GM21576 (cell line): ENCODE data around the gene ITFG2.

ENCODE experiments used
- ATAC-seq: cut with Tn5 transposase; IDR thresholded peaks from one replicate; pipeline ENCODE4 v1.9.1; 2021; ENCODE audit warnings: mild to moderate bottlenecking, moderate library complexity; ENCODE audit not compliant: unreplicated experiment

Gene ITFG2

DNA sequence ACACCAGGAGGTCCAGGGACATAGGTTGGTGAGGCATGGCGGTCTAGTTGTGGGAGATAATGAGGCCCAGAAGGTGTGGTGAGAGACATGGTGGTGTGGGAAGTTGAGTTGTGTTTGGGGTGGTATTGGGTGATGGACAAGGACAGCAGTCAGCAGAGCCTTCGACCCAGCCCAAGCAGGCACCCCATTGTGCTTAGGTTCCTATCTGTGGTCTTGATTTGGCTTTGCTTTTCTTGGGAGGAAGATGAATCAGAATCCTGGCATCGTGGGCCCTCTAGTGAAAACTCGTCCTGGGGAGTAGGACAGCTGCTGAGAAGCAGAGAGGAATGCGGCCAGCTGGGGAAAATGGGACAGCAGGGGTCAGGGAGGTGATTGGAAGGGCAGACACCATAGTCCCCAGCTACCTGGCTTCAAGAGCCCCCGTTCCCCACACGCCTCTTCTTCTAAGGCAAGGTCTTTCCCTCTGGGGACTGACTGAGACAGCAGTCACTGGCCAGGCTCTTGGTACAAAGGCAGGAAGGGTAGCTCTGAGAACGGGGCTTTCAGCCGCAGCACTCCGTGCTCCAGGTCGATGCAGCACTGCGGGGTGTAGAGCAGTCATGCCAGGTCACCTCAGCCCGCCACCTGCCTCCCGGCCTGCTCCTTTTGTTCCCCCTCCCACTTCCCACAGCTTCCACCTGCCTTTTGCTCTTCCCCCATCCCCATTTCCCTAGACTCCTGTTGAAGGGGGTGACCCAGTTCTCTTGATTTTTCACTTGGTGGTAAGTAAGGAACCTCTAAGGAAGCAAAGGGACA, 14.4 kb downstream of the ITFG2 start:
- ATAC-seq = no peak

DNA sequence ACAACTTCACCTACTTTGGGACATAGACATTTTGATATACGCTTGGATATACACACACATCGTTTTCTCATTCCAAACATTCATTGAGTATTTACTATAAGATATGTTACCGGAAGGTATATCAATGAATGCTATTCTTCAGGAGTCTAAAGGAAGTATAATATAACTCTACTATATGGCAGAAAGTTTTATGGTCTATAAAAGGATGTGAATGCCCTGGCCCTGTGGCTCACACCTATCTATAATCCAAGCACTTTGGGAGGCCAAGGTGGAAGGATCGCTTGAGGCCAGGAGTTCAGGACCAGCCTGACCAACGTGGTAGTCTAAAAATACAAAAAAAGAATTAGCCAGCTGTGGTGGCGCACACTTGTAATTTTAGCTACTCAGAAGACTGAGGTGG, 16.8 kb downstream of the ITFG2 start:
- no peak for ATAC-seq

DNA sequence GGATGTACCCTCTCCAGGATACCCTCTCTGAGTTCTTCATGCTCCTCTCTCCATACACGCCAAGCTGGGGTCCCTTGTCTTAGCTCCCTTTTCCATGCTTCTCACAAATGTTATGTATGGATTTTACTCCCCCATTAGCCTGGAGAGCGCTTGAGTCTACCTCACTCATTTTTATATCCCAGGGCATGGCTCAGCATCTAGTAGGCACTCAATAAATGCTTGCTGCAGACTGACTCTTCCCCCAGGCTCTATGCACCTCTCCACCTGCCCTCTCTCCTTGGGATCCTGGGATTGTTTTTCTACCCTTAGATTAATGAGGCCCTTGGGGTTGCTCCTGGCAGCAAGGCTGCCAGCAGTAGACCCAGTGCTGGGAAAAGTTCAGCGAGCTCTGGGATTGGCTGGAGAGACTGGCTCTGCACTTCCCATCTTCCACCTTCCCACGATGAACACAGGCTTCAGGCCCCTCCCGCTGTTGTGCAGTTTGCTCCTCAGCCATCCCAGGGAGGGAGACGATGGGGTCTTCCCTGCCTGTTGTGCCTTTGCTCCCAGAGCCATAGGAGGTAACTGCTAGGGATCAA, 20.2 kb downstream of the ITFG2 start:
- ATAC-seq = no peak

DNA sequence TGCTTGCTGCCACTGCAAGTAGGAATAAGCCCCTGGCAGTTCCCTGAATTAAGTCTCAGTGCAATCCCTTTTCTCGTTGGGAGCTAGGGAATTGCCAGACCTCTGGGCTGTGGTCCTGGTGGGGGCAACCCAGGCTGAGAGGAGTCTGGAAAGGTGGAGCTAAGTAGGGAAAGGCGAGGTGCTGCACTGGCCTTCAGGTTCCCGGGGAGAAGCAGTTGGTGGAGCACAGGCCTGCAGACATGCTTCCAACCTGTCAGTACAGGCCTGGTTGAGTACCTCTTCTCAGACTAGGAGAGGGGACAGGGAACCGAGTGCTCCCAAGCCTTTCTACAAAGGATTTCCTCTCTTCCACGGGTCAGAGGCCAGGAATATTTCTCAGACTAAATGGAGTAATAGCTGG, 20.9 kb downstream of the ITFG2 start:
- no peak for ATAC-seq

DNA sequence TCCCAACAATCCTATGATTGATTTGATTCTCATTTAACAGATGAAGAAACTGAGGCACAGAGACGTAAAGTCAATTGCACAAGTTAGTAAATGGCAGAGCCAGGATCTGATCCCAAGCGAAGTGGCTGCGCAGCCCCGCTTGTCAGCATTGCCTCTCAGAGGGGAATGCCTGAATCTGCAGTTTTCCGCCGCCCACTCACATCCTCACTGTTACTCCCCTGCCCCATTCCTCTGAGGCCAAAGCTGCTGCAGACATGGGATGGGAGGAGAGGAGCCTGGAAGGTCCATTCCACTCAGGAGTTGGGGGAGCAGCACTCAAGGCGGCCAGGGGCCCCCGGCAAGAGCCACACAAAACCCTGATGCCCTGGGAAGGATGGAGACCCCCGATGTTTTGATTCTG, 21.3 kb downstream of the ITFG2 start:
- no peak for ATAC-seq

DNA sequence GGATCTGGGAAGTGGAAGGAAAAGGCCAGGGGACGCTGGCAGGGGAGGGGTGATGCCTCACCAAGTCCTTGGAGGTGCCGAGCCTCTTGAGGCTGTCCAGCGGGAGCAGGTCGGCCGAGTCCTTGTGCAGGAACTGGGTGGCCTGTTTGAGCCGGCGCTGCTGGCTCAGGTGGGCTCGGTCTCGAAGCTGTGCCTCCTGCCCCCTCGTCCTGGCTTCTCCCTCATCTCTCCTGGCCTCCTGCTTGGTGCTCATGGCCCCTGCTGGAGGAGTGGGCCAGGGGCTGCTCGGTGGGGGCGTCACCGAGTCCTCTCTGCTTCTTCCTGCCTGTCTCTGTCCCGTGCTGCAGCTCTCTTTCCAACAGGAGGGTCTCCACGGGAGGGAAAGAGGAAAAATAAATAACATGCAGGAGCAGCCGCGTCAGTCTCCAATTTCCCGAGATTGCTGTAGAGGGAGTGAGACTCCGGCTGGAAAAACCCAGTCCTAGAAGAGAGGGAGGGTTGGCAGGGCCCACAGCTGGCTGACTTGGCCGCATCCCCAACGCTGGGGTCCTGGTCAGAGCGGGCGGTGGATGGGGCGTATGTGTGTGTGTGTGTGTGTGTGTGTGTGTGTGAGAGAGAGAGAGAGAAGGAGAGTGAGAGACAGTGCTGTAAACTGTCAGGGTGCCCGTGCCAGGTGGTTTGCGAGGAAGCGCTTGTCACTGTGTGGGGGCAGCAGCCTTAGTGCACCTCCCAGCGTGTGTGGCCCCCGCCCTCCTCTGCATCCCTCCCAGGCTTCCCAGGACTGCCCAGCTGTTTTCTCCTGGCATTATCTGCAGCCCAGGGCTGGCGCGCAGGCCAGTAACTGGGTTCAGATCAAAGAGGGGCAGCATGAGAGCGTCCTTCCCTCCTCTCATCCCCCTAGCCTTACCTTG, 22.4 kb downstream of the ITFG2 start, which contains the start of gene NRIP2:
Gene NRIP2 (minus strand): TSS at position 455 of the 911 bp plus-strand sequence. CDS start 52 bp downstream, at position 403.
- no peak for ATAC-seq

DNA sequence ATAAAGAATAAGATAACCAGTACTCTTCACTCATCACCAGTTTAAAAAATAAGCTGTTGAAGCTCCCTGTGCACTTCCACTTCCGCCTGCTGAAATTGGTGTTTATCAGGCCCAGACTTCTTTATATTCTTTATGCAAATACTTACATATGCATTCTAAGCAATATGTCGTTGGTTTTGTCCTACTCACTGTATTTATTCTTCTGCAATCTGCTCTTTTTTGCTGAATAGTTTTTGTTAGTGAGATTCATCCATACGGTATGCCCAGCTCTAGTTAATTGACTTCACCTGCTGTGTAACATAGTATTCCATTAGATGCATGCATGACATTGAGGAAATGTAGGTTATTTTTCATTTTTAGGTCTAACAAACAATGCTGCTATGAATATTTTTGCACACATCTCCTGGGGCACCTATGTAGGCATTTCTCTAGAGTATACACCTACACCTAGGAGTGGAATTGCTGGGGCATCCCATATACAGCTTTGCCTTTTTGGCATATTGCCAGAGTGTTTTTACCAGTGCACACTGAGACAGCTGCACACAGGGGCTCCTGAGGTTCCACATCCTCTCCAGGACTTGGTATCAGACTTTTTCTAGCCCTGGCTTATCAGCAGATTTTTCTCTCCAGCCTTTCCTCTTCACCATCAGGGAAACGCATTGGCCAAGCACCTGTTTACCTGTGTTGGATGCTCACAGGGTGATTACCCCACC, 23.4 kb downstream of the ITFG2 start:
- ATAC-seq = no peak

DNA sequence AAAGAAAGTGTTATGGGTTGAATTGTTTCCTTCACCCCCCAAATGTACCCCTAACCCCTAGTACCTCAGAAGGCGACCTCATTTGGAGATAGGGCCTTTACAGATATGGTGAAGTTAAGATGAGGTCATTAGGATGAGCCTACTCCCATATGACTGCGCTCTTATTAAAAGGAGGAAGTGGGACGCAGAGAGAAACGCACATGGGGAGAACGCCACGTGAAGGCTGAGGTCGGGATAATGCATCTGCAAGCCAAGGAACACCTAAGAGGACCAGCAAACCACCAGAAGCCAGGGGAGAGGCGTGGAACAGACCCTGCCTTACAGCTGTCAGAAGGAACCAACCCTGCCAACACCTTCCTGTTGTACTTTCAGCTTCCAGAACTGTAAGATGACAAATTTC, 24.1 kb downstream of the ITFG2 start:
- no peak for ATAC-seq

DNA sequence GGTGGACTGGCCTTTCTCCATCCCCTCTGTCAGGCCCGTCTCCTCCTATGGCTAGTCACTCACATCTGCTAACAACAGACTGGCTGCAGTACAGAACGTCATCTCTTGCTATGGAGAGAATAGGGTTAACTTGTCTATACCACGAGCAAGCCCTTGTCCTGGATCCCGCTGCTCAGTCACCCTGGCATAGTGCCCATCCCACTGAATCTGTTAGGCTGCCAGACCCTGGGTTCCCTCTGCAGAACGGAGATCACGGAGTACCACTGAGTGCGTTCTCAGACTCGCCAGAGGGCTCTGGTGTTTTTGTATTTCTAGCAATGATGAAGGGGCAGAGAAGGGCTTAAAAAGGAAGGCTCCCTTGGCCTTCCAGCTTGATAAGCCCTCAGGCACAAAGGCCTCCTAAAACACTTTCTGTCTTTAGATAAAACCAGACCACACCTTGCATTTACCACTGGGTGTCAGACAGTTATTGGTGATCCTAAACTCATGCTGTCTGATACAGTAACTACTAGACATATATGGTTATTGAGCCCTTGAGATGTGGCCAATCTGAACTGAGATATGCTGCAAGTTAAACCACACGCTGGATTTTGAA, 28.7 kb downstream of the ITFG2 start:
- no peak for ATAC-seq

DNA sequence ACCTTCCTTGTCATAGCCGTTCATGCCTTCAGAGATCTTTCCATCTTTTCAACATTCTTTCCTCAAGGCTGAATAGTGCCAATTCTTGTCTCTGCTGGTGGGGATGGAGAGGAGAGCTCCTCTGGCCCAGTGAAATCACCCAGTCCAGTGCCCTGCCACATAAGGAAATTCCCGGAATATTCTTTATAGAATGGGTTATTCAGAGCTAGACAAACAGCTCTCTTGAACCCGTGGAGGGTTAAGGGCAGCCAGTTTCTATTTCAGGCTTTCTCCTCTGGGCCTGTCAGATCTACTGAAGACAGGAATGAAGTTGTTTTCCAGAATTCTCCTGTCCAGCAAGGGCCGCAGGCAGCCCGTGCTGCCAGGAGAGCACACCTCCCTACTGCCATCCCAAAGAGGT, 30.5 kb downstream of the ITFG2 start:
- ATAC-seq = no peak

DNA sequence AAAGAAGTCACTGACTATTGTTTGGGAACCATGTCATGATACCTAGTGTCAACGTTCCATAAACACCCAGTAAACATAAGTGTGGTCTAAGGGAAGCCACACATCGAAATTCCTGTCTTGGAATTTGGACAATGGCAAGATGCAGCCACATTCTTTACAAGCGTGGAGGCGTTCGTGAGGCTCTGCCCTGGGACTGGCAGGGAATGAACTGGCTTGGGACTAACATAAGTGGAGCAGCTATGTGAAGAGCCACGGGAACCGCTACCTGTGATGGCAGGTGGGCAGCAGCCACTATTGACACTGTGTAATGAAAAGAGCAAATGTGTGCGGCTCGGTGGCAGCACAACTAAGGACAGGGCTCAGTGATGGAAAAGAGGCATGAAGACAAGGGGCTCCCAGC, 32.3 kb downstream of the ITFG2 start:
- ATAC-seq = no peak

DNA sequence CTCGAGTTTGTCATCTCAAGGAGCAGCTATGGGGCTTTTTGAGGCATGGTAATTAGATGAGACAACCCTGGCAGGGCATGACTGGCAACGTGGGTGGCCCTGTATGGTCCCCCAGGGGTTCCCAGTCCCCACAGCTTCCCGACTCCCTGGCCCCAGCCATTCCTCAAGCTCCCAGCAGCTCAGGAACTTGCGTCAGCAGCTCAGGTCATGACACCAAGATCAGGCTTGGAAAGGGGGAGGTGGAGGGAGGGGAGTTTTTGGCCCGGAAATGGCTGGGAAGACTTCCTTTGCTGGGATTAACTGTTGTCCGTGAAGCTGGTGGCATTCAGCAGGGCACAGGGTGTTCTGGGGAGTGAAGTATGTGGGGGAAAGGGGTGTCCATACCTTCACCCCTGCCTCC, 32.8 kb downstream of the ITFG2 start:
- no peak for ATAC-seq

DNA sequence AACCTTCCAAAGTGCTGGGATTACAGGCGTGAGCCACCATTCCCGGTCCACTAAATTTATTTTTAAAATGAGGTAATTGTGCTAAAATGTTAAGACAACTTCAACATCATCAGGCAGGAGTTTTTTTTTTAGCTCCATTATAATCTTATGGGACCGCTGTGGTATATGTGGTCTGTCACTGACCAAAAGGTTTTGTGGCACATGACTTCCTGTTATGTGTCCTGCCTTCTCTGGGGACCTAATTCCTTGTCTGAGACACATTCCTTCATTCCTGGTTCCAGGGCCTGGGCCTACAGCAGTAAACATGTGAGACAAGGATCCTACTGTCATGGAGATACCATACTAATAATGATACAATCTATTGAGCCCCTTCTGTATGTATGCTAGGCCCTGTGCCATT, 39.5 kb downstream of the ITFG2 start:
- no peak for ATAC-seq

DNA sequence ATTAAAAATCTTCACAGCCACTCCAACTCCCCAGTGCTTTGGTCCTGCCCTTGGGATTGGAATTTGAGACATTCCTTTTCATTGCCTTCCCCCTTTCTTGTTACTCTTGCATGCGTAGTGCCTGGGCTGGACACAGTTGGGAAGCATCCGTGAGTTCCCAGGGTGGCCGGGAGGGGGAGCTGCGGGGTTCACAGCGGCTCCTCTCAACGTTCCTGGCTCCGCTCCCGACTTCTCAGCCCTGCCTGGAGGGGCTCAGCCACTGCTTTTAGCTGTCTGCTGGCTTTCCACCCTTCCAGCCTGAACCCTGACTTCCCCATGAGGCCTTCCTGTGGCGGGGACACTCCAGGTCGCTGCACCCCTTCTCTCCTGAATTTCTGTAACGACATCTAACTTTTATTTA, 41.2 kb downstream of the ITFG2 start:
- ATAC-seq = no peak

DNA sequence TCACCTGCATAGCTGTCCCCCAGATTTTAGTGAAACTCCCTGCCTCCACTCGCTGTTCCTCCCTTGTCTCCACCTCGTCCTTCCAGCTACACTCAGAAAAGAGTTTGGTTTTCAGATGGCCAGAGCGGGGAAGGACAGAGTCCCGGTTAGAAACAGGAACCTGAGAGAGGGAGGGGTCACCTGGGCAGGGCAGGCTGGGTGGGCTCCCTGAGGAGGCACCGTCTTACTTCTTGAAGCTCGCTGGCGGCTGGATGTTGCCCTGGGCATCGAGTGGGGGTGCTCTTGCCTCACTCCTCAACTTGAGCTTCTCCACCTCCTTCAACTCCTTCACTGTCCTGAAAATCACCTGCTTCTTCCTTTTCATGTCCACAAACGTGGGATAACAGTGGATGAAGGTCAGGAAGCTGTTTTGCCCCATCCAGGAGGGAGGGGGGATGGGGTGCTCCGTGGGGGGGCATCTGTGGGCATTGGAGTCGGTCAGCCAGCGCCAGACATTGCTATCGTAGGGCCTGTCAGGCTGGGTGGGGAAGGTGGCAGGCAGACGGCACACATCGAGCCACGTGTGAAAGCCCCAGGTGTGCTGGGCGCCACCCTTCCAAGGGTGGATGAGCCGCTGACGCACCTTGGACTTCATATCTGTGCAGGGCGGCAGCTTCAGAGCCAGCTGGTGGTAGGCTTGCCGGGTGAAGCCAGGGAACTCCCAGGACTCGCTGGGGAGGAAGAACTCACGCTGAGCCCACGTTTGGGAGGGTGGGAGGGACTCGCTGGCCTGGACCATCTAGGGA, 42.4 kb downstream of the ITFG2 start:
- no peak for ATAC-seq

DNA sequence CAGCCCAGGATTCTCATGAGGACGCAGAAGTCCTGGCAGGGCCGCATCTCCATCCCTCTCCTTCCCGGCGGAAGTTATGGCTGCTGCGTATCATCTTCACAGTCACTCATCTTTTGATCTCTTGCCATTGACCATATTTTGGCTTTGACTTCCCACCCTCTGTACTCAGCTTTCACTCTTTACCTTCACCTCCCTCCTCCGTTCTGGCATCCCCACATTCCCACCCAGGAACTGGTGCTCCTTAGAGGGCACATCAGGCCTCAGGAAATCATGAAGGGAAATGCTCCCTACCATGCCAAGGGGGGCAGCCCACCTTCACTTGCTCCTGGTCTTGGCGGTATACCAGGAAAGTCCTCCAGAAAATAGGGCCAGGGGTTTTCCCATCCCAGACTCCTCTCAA, 43.1 kb downstream of the ITFG2 start:
- no peak for ATAC-seq

DNA sequence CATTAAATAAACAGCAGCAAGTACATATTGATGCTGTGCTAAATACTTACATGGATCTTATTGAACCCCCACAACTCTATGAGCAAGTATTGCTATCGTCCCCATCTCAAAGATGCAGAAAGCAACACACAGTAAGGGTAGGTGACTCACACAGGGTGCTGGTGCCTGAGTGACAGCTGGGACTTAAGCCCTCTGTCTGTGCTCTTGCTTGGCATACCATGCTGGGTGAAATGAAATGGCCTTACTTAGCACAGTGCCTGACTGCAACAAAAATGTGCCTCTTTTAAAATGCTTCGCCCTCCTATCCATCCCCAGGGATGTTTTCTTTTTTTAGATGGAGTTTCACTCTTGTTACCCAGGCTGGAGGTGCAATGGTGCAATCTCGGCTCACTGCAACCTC, 43.6 kb downstream of the ITFG2 start:
- no peak for ATAC-seq

DNA sequence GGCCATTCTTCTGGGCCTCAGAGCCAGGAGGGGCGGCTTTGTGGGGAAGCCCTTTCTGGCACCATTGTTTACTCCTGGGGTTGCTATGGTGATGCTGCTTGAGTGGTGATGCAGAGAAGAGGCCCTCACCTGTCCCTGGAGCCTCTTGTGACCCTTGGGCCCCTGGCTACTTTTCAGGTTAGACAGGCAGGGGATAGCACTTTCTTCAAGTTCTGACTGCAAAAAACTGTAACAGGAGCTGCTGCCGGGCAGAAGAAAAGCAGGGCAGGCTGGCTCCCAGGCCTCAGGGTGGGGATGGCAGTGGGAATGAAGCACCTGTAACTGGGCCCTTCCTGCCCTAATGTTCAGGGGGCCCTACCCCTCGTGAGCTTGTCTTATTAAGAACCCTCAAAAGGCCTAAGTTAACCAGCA, 44.6 kb downstream of the ITFG2 start, which contains the start of gene TEX52:
Gene TEX52 (minus strand): TSS at position 19 of the 411 bp plus-strand sequence. CDS start 13 bp downstream, at position 6.
- no peak for ATAC-seq

DNA sequence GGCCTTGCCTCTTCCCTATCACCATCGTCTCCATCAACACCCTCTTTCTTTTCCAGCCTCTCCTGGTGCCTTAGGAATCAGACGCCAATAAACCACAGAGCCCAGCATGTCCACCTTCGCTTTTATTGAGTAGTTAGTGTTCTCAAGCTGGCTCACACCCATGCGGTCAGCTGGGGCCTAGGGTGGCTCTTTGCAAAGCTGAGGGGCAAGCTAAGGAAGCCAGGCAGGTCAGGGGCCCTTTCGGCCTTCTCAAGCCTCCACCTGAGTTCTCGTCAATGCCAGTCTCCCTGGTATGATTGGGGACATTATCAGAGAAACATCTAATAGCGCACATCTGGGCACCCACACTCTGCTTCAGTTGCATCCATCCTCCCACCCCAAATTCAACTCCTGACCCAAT, 45.1 kb downstream of the ITFG2 start:
- no peak for ATAC-seq

DNA sequence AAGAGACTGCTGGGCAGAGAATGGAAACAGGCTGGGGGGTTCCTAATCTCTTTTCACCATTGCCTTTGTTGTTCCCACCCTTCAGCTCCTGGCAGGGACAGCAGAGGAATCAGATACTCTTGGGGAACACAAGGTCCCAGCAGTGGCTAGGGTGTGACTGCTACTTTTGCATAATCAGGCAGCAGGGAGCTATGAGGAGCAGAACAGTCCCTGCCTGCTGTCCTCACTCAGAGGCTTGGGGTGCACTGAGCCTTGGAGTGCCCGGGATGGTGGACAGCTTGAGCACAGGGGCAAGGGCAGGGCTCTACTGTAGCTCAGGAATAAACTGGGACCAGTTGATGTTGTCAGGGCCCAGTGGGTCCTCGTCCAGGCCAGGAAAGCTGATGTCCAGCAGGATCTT, 45.9 kb downstream of the ITFG2 start:
- no peak for ATAC-seq
